Cardiac muscle cell (in vitro differentiated cells and primary cell): ENCODE data around the gene MAP2. TPM values are rescaled to one million over a fixed set of nuclear protein-coding genes. Genes with fewer than 3 reads are reported as not detected.

Experiments
- DNase-seq, 2 donors: peaks; one replicate each; pipeline versions ENCODE4 v3.0.0 to v3.0.0-alpha.2; 2010 to 2017; ENCODE audit warnings: low read depth in 1 of 2, low spot score in 1 of 2
- H3K27ac ChIP-seq: fragments of 200-600 bp; sonication (generic); 2 replicates; pipeline ENCODE4 v1.5.1; 2016
- H3K27me3 ChIP-seq: fragments of 200-600 bp; sonication (generic); 2 replicates; pipeline ENCODE4 v1.6.0; 2016; ENCODE audit warnings: control low read depth
- H3K36me3 ChIP-seq: fragments of 200-600 bp; sonication (generic); 2 replicates; pipeline ENCODE4 v1.5.1; 2016; ENCODE audit warnings: control low read depth
- H3K4me1 ChIP-seq: fragments of 200-600 bp; sonication (generic); 2 replicates; pipeline ENCODE4 v1.8.1; 2017; ENCODE audit warnings: low read depth, mild to moderate bottlenecking, mixed run types
- H3K4me3 ChIP-seq: fragments of 200-600 bp; sonication (generic); 2 replicates; pipeline ENCODE4 v1.5.1; 2016; ENCODE audit warnings: mild to moderate bottlenecking
- H3K9me3 ChIP-seq: fragments of 200-600 bp; sonication (generic); 2 replicates; pipeline ENCODE4 v1.5.1; 2017; ENCODE audit warnings: low read depth, mild to moderate bottlenecking, control low read depth
- polyA plus RNA-seq: library from polyadenylated mRNA; unstranded; fragments of >200 nt; fragmentation: Nextera tagmentation; extraction: Ambion mirVana; gene quantifications from 2 replicates; pipeline ENCODE4 v1.2.1, GENCODE V29; 2016
- total RNA-seq: library from RNA; depleted of rRNA; stranded (reverse); fragments of >200 nt; gene quantifications from 2 replicates; pipeline ENCODE4 v1.2.3, GENCODE V29; 2016
- TF ChIP-seq, protein P1 (sequence below): IDR thresholded peaks from 2 replicates; pipeline ENCODE4 v1.5.1; 2012; ENCODE audit warnings: low read depth, mild to moderate bottlenecking, low read length

MAP2 gene
- total and polyA plus RNA-seq, 2 experiments from 2014 or later: 0.24 to 0.68 TPM

DNA sequence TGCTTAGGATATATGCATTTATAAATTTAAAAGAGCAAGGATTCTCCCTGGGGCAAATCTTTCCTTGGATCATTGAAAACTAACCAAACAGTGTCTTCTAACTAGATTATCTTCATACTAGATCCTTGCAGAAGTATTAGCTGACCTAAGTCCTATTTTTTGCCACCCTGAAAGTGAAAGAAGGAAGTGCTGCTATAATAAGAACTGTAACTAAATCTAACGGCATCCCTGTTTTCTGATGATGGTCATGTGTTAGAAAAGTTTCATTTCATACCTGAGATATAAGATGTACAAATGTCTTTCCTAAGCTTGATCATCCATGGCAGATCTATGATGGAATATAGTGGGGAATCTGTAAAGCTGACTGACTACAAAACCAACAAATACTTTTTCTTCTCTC is 102.7 kb downstream of the MAP2 start:
- H3K4me1 ChIP-seq: no peaks in the 10 kb centered on the region
- H3K27ac ChIP-seq: no peak overlapping the region
- peak in 1 of 2 donors; percentile 42 for DNase-seq
- H3K27me3 ChIP-seq: no peaks in the 10 kb centered on the region
- H3K36me3 ChIP-seq: no peaks in the 10 kb centered on the region
- TF ChIP-seq, protein P1, sequence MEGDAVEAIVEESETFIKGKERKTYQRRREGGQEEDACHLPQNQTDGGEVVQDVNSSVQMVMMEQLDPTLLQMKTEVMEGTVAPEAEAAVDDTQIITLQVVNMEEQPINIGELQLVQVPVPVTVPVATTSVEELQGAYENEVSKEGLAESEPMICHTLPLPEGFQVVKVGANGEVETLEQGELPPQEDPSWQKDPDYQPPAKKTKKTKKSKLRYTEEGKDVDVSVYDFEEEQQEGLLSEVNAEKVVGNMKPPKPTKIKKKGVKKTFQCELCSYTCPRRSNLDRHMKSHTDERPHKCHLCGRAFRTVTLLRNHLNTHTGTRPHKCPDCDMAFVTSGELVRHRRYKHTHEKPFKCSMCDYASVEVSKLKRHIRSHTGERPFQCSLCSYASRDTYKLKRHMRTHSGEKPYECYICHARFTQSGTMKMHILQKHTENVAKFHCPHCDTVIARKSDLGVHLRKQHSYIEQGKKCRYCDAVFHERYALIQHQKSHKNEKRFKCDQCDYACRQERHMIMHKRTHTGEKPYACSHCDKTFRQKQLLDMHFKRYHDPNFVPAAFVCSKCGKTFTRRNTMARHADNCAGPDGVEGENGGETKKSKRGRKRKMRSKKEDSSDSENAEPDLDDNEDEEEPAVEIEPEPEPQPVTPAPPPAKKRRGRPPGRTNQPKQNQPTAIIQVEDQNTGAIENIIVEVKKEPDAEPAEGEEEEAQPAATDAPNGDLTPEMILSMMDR: no peak
- no peak overlapping the region for H3K4me3 ChIP-seq
- H3K9me3 ChIP-seq: no peaks in the 10 kb centered on the region

DNA sequence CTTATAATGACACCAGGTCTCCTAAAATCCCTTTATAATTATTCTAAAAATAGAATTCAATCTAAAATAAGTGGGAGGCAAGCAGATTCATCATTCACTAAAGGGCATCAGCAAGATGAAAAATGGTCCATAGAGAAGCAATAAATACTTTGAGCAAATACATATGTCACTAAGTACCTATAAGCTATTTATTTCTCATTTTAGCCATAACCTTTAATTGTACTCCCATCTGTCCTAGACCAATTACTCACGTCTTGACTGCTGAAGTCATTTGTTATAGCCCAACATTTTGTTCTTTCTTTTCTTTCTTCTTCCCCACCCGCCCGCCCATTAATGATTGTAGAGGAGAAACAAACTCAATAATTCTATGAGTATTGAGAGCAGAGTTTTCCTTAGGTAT is 105.7 kb downstream of the MAP2 start:
- Histone ChIP-seq H3K4me1 (no peaks in the 10 kb centered on the region), H3K36me3 (no peaks in the 10 kb centered on the region), H3K27me3 (no peaks in the 10 kb centered on the region), H3K27ac (no peak overlapping the region), H3K9me3 (no peaks in the 10 kb centered on the region), H3K4me3 (no peak overlapping the region)
- DNase-seq: no peak
- TF ChIP-seq, protein P1: no peak

DNA sequence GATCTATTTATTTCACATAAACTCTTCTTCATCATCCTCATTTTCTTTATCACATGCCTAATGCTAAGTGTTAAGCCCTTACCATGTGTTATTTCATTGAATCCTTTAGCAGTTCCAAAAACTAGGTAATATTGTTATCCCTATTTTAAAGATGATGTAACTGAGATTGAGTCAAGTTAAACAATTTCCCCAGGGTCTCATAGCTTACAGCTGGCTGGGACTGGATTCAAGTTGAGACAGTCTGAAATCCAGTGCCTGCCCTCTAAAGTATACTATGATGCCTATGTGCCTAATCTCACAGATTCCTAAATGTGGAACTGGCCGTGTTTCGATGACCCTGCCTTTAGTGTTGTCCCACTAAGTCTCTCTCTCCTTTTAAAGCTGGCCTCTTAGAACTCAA is 108.5 kb downstream of the MAP2 start:
- no peaks in the 10 kb centered on the region for H3K4me1 ChIP-seq
- DNase-seq: no peak
- H3K27me3 ChIP-seq: no peaks in the 10 kb centered on the region
- H3K36me3 ChIP-seq: no peaks in the 10 kb centered on the region
- no peak overlapping the region for H3K27ac ChIP-seq
- TF ChIP-seq, protein P1: no peak
- H3K9me3 ChIP-seq: no peaks in the 10 kb centered on the region
- H3K4me3 ChIP-seq: no peak overlapping the region

DNA sequence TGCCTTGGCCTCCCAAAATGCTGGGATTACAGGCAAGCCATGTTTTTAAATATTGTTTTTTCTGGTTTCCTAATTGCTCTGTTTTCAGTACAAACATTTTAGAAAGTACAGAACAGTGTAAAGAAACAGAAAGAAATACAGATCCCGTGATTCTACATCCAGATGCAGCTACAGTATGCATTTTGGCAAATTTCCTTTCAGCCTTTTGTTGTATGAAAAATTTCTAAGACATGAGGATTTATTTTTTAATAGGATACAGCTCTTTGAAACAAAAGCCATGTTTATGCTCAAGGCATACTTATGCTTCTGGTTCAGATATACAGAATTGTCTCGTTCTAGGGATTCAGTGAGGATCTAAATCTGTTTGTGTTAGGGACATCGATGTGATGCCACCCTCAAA is 109.5 kb downstream of the MAP2 start:
- TF ChIP-seq, protein P1: no peak
- no peak overlapping the region for H3K27ac ChIP-seq
- no peaks in the 10 kb centered on the region for H3K36me3 ChIP-seq
- no peak overlapping the region for H3K4me3 ChIP-seq
- no peak for DNase-seq
- H3K27me3 ChIP-seq: no peaks in the 10 kb centered on the region
- no peaks in the 10 kb centered on the region for H3K4me1 ChIP-seq
- H3K9me3 ChIP-seq: no peaks in the 10 kb centered on the region

DNA sequence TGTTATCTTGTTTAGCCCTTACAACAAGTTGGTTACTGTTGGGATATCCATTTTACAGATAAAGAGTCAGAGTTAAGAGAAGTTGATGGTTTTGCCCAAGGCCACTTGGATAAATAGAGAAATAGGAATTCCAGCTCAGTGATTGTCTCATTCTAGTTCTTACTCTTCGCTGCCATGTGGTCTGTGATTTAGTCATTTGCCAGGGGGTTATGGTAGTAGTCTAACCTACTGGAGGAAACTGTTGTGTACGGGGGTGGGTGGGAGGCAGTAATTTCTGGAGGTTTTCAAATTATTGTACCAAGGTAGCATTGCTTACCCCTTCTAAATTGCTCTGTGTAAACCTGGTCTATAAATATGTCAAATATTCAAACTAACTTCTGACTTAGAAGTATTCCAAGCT is 110.4 kb downstream of the MAP2 start:
- H3K27ac ChIP-seq: no peak overlapping the region
- no peak overlapping the region for H3K4me3 ChIP-seq
- no peak for DNase-seq
- no peaks in the 10 kb centered on the region for H3K27me3 ChIP-seq
- TF ChIP-seq, protein P1: no peak
- no peaks in the 10 kb centered on the region for H3K9me3 ChIP-seq
- no peaks in the 10 kb centered on the region for H3K36me3 ChIP-seq
- H3K4me1 ChIP-seq: no peaks in the 10 kb centered on the region

DNA sequence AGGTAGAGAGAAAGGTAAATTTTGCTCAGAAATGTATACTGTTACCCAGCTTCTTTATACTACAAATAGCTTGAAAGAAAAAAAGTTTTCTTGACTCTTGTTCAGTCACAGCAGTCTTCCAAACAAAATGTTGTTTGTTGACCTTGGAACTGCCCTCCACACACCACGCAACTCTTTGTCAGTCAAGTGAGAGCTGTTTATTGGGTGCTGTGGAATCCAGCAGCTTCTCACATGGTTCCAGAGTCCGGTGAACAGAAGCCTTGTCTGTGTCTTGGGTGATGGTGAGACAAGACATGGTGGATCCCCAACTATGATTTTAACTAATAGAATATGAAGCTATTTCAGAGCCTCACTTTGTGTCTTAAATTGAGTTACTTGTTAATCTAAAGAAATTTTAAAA is 112.5 kb downstream of the MAP2 start:
- TF ChIP-seq, protein P1: no peak
- no peaks in the 10 kb centered on the region for H3K9me3 ChIP-seq
- no peak for DNase-seq
- H3K4me1 ChIP-seq: no peaks in the 10 kb centered on the region
- no peak overlapping the region for H3K27ac ChIP-seq
- H3K27me3 ChIP-seq: no peaks in the 10 kb centered on the region
- no peaks in the 10 kb centered on the region for H3K36me3 ChIP-seq
- H3K4me3 ChIP-seq: no peak overlapping the region
